GM19455 (cell line): ENCODE data around the gene ITGA3.

Experiments
- ATAC-seq: cut with Tn5 transposase; IDR thresholded peaks from one replicate; pipeline ENCODE4 v1.9.1; 2021; ENCODE audit not compliant: unreplicated experiment

The ITGA3 gene

GRCh38 chr17:50066995-50067394 lies 11.1 kb downstream of the ITGA3 start:
- ATAC-seq: no peak

GRCh38 chr17:50067996-50068395 lies 12.1 kb downstream of the ITGA3 start:
- ATAC-seq: no peak

GRCh38 chr17:50070908-50071680 lies 15.2 kb downstream of the ITGA3 start:
- no peak for ATAC-seq

- ATAC-seq: no peak
Observed at GRCh38 chr17:50071692-50072091, 15.8 kb downstream of the ITGA3 start.

- no peak for ATAC-seq
Observed at GRCh38 chr17:50072130-50072529, 16.2 kb downstream of the ITGA3 start.

GRCh38 chr17:50072925-50073324 lies 17.0 kb downstream of the ITGA3 start:
- ATAC-seq: no peak

GRCh38 chr17:50074227-50074626 lies 18.3 kb downstream of the ITGA3 start:
- no peak for ATAC-seq

GRCh38 chr17:50075446-50076032 lies 19.6 kb downstream of the ITGA3 start:
- ATAC-seq: no peak

- no peak for ATAC-seq
Observed at GRCh38 chr17:50076221-50076590, 20.3 kb downstream of the ITGA3 start.

GRCh38 chr17:50076591-50077235 lies 20.8 kb downstream of the ITGA3 start:
- no peak for ATAC-seq

- ATAC-seq: no peak
Observed at GRCh38 chr17:50078430-50078829, 22.5 kb downstream of the ITGA3 start.

- no peak for ATAC-seq
Observed at GRCh38 chr17:50079334-50080095, 23.6 kb downstream of the ITGA3 start.

- ATAC-seq: no peak
Observed at GRCh38 chr17:50080096-50080480, 24.2 kb downstream of the ITGA3 start.

- ATAC-seq: no peak
Observed at GRCh38 chr17:50080827-50081226, 24.9 kb downstream of the ITGA3 start.

- no peak for ATAC-seq
Observed at GRCh38 chr17:50081757-50082156, 25.8 kb downstream of the ITGA3 start.

GRCh38 chr17:50087246-50087911 lies 31.5 kb downstream of the ITGA3 start:
- ATAC-seq: no peak

GRCh38 chr17:50087912-50088405 lies 32.0 kb downstream of the ITGA3 start:
- ATAC-seq: no peak

GRCh38 chr17:50088952-50089825 lies 33.3 kb downstream of the ITGA3 start:
- ATAC-seq: no peak

GRCh38 chr17:50090071-50090470 lies 34.2 kb downstream of the ITGA3 start:
- ATAC-seq: no peak
